Fibroblast of skin of abdomen (primary cell): ENCODE measurements around the gene RANBP10.
"Not testable (repeated sequence)": the region's sequence is repeated elsewhere in the genome, so short reads cannot be mapped to it uniquely, and the experiment has no call there.

Experiments
- DNase-seq: peaks from one replicate; pipeline ENCODE4 v3.0.0-alpha.2; 2013

The RANBP10 gene

GRCh38 chr16:67713647-67714273, 92.6 kb downstream of the RANBP10 start:
- no peak for DNase-seq

GRCh38 chr16:67710607-67711006, 95.8 kb downstream of the RANBP10 start:
- no peak for DNase-seq

GRCh38 chr16:67709050-67709449, 97.3 kb downstream of the RANBP10 start:
- no peak for DNase-seq

GRCh38 chr16:67708368-67708771, 98.0 kb downstream of the RANBP10 start:
- no peak for DNase-seq

GRCh38 chr16:67707790-67708189, 98.6 kb downstream of the RANBP10 start:
- no peak for DNase-seq

GRCh38 chr16:67707210-67707609, 99.2 kb downstream of the RANBP10 start:
- no peak for DNase-seq

- no peak for DNase-seq
These were observed 102.2 kb downstream of the RANBP10 start for GRCh38 chr16:67704110-67704509.

GRCh38 chr16:67703626-67704025, 102.7 kb downstream of the RANBP10 start:
- DNase-seq = no peak

- DNase-seq = no peak
These were observed 104.2 kb downstream of the RANBP10 start for GRCh38 chr16:67702130-67702529.

GRCh38 chr16:67701420-67701819, 104.9 kb downstream of the RANBP10 start:
- no peak for DNase-seq

GRCh38 chr16:67699265-67699664, 107.1 kb downstream of the RANBP10 start:
- no peak for DNase-seq

GRCh38 chr16:67697422-67698185, 108.8 kb downstream of the RANBP10 start:
- no peak for DNase-seq

- DNase-seq = no peak
These were observed 111.7 kb downstream of the RANBP10 start for GRCh38 chr16:67694611-67695010.

- DNase-seq = not testable (repeated sequence)
These were observed 112.7 kb downstream of the RANBP10 start for GRCh38 chr16:67693517-67694285.

- DNase-seq = no peak
These were observed 120.8 kb downstream of the RANBP10 start for GRCh38 chr16:67685388-67686112.

GRCh38 chr16:67683767-67684166, 122.6 kb downstream of the RANBP10 start:
- DNase-seq = no peak

- DNase-seq = no peak
These were observed 126.1 kb downstream of the RANBP10 start for GRCh38 chr16:67679935-67680897.

GRCh38 chr16:67678354-67679023, 127.9 kb downstream of the RANBP10 start:
- no peak for DNase-seq

GRCh38 chr16:67677712-67678111, 128.6 kb downstream of the RANBP10 start:
- DNase-seq = no peak

GRCh38 chr16:67676939-67677338, 129.4 kb downstream of the RANBP10 start:
- no peak for DNase-seq

- no peak for DNase-seq
These were observed 129.8 kb downstream of the RANBP10 start for GRCh38 chr16:67676516-67676915.
